ENCODE measurements around the gene MRTFA. TPM values are rescaled to one million over a fixed set of nuclear protein-coding genes. Genes with fewer than 3 reads are reported as not detected.

Gene MRTFA
- total RNA-seq, 2 experiments from 2014 or later = 55.3 to 58.9 TPM

- TF ChIP-seq CTCF (IDR thresholded peaks at IDR 0.05) = no peak
- Mint-ChIP-seq H3K9me3 (no peaks in the 10 kb centered on the region), H3K27ac (peak overlapping the region; percentile 42), H3K4me3 (no peak overlapping the region), H3K36me3 (ENCODE audit: low read depth) (peaks cover 86% of the 10 kb centered on the region), H3K4me1 (ENCODE audit: low read depth) (peaks cover 34% of the 10 kb centered on the region), H3K27me3 (no peaks in the 10 kb centered on the region)
- Histone ChIP-seq H3K4me3 (ENCODE audit: low read length) (no peak overlapping the region), H3K4me1 (ENCODE audit: insufficient read depth, low read length) (peaks cover 21% of the 10 kb centered on the region), H3K36me3 (ENCODE audit: insufficient read depth, low read length) (peaks cover 81% of the 10 kb centered on the region), H3K9me3 (ENCODE audit: control insufficient read depth in 1 of 2, insufficient read depth in 1 of 2, low read length in 2 of 2) (no peaks in the 10 kb centered on the region), H3K27me3 (ENCODE audit: control insufficient read depth in 1 of 2, insufficient read depth in 2 of 2, low read length in 2 of 2) (no peaks in the 10 kb centered on the region), H3K27ac (ENCODE audit: low read depth in 1 of 2, low read length in 2 of 2) (no peak overlapping the region)
- no peak for ATAC-seq (ENCODE audit: poor library complexity)
- CTCF ChIA-PET = no interaction called here
- DNase-seq = no peak
- POLR2A ChIA-PET = no interaction called here
- intact Hi-C loops (cut with DNase I, micrococcal nuclease) = no loop called here
Measured at GRCh38 chr22:40432625-40433024, 203.9 kb downstream of the MRTFA start.

GRCh38 chr22:40432157-40432556, 204.4 kb downstream of the MRTFA start:
- DNase-seq = peak in 1 of 14 experiments; percentile 28
- peaks cover 34% of the 10 kb centered on the region for H3K4me1 Mint-ChIP-seq (ENCODE audit: low read depth)
- H3K9me3 ChIP-seq (ENCODE audit: control insufficient read depth in 1 of 2, insufficient read depth in 1 of 2, low read length in 2 of 2) = no peaks in the 10 kb centered on the region
- intact Hi-C loops (cut with DNase I, micrococcal nuclease) = no loop called here
- H3K27me3 ChIP-seq (ENCODE audit: control insufficient read depth in 1 of 2, insufficient read depth in 2 of 2, low read length in 2 of 2) = no peaks in the 10 kb centered on the region
- H3K27ac ChIP-seq (ENCODE audit: low read depth in 1 of 2, low read length in 2 of 2) = no peak overlapping the region
- POLR2A ChIA-PET = no interaction called here
- peak overlapping the region; percentile 42 for H3K27ac Mint-ChIP-seq
- CTCF ChIA-PET = no interaction called here
- no peak for ATAC-seq (ENCODE audit: poor library complexity)
- H3K27me3 Mint-ChIP-seq = no peaks in the 10 kb centered on the region
- no peak for TF ChIP-seq CTCF (IDR thresholded peaks at IDR 0.05)
- H3K9me3 Mint-ChIP-seq = no peaks in the 10 kb centered on the region
- no peak overlapping the region for H3K4me3 ChIP-seq (ENCODE audit: low read length)
- peaks cover 19% of the 10 kb centered on the region for H3K4me1 ChIP-seq (ENCODE audit: insufficient read depth, low read length)
- peaks cover 84% of the 10 kb centered on the region for H3K36me3 ChIP-seq (ENCODE audit: insufficient read depth, low read length)
- peaks cover 90% of the 10 kb centered on the region for H3K36me3 Mint-ChIP-seq (ENCODE audit: low read depth)
- no peak overlapping the region for H3K4me3 Mint-ChIP-seq

GRCh38 chr22:40430991-40431390, 205.5 kb downstream of the MRTFA start:
- H3K27me3 ChIP-seq (ENCODE audit: control insufficient read depth in 1 of 2, insufficient read depth in 2 of 2, low read length in 2 of 2) = no peaks in the 10 kb centered on the region
- Mint-ChIP-seq H3K4me1 (ENCODE audit: low read depth) (peaks cover 31% of the 10 kb centered on the region), H3K36me3 (ENCODE audit: low read depth) (peaks cover 92% of the 10 kb centered on the region), H3K27ac (peak overlapping the region; percentile 17), H3K4me3 (no peak overlapping the region), H3K27me3 (no peaks in the 10 kb centered on the region), H3K9me3 (no peaks in the 10 kb centered on the region)
- no peak overlapping the region for H3K27ac ChIP-seq (ENCODE audit: low read depth in 1 of 2, low read length in 2 of 2)
- no peak overlapping the region for H3K4me3 ChIP-seq (ENCODE audit: low read length)
- DNase-seq = no peak
- no peak for ATAC-seq (ENCODE audit: poor library complexity)
- H3K36me3 ChIP-seq (ENCODE audit: insufficient read depth, low read length) = peaks cover 92% of the 10 kb centered on the region
- no peak for TF ChIP-seq CTCF (IDR thresholded peaks at IDR 0.05)
- POLR2A ChIA-PET = interaction anchor here (0.5 to 1.0 kb wide), 2 partner anchors 22 to 220 kb away, joined by 3 to 4 read pairs; no protein-coding TSS in a partner anchor
- intact Hi-C loops (cut with DNase I, micrococcal nuclease) = no loop called here
- peaks cover 8% of the 10 kb centered on the region for H3K4me1 ChIP-seq (ENCODE audit: insufficient read depth, low read length)
- no peaks in the 10 kb centered on the region for H3K9me3 ChIP-seq (ENCODE audit: control insufficient read depth in 1 of 2, insufficient read depth in 1 of 2, low read length in 2 of 2)
- CTCF ChIA-PET = no interaction called here

All from CD4-positive, alpha-beta T cell (primary cell).